ENCODE data around the gene ZNF423.

GRCh38 chr16:49578435-49579024, 277.4 kb downstream of the ZNF423 start:
- TF ChIP-seq GATA3 (IDR thresholded peaks at IDR 0.05; ENCODE audit: low read depth, low read length) (no peak), GATA2 (IDR thresholded peaks at IDR 0.05; ENCODE audit: low read depth, low read length) (no peak)

Data from SH-SY5Y (cell line).